ENCODE data around the gene ABHD16B. TPM values are rescaled to one million over a fixed set of nuclear protein-coding genes. Genes with fewer than 3 reads are reported as not detected.
A peak's percentile ranks its signal among the peaks of the same experiment; 100 is the strongest.

The ABHD16B gene
- total and polyA plus RNA-seq, 2 donors (not counting 3 experiments of a cell fraction or from before 2014, with no cell fraction given): not detected

GRCh38 chr20:63895952-63896263 is 34.6 kb downstream of the ABHD16B start:
- ChIA-PET POLR2A (no interaction called here), CTCF (interaction anchor here (0.7 to 1.3 kb wide), 10 partner anchors 14 to 188 kb away, joined by 3 to 6 read pairs (median 3); partner anchors contain the start of genes ARFRP1, PRPF6, SAMD10 and TPD52L2)
- H3K4me1 ChIP-seq (ENCODE audit: control insufficient read depth, extremely low read depth, insufficient read depth, low read length): peaks cover 14% of the 10 kb centered on the region
- H3K36me3 ChIP-seq (ENCODE audit: control insufficient read depth in 2 of 2, extremely low read depth in 1 of 2, insufficient read depth in 2 of 2, low read length in 2 of 2): peaks cover 5 to 15% of the 10 kb centered on the region in 2 experiments
- no peaks in the 10 kb centered on the region for H3K9me3 ChIP-seq (replicated peaks; ENCODE audit: control insufficient read depth, insufficient read depth, low read length)
- TF ChIP-seq FOS (IDR thresholded peaks at IDR 0.05; ENCODE audit: borderline replicate concordance, insufficient read depth, low read length): no peak
- TF ChIP-seq POLR2AphosphoS5 (IDR thresholded peaks at IDR 0.05; ENCODE audit: insufficient read depth, low read depth, low read length): peak; percentile 11
- TF ChIP-seq, protein P1, sequence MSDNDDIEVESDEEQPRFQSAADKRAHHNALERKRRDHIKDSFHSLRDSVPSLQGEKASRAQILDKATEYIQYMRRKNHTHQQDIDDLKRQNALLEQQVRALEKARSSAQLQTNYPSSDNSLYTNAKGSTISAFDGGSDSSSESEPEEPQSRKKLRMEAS (IDR thresholded peaks at IDR 0.05; ENCODE audit: insufficient read depth, insufficient read length): no peak
- dilution Hi-C loops (cut with MboI; ENCODE audit: extremely low pct_ligation_motif_present, low sequenced_read_pairs) (no loop called here), intact Hi-C loops (cut with micrococcal nuclease) (loop anchor here (10.0 kb wide), 1 partner anchor 159 kb away; no protein-coding TSS in a partner anchor)
- H2AFZ ChIP-seq (ENCODE audit: low read depth, low read length): no peak overlapping the region
- peak overlapping the region; percentile 67 to 98 (median 86) for H3K4me3 ChIP-seq (replicated peaks in 1 of 3; ENCODE audit: insufficient read depth in 1 of 3, low read depth in 1 of 3, low read length in 3 of 3)
- H3K4me2 ChIP-seq (ENCODE audit: insufficient read depth, low read length): peak overlapping the region; percentile 96
- BruUV-seq (replicated peaks): no TSS peak
- no peaks in the 10 kb centered on the region for H3K9me1 ChIP-seq (replicated peaks; ENCODE audit: control insufficient read depth, extremely low read depth, insufficient read depth, low read length)
- DNase-seq (ENCODE audit: low read depth, low spot score): no peak
- H3K9ac ChIP-seq (replicated peaks; ENCODE audit: extremely low read depth, insufficient read depth, low read length): peak overlapping the region; percentile 72
- H3K79me2 ChIP-seq (ENCODE audit: control insufficient read depth, insufficient read depth, low read length): peaks cover 56% of the 10 kb centered on the region
- peak; percentile 76 for FAIRE-seq
- H3K27ac ChIP-seq (ENCODE audit: insufficient read depth, low read depth, low read length): peak overlapping the region; percentile 66
- H3K27me3 ChIP-seq (ENCODE audit: control insufficient read depth in 2 of 2, insufficient read depth in 2 of 2, low read length in 2 of 2): no peaks in the 10 kb centered on the region
- H4K20me1 ChIP-seq (replicated peaks; ENCODE audit: control insufficient read depth, extremely low read depth, insufficient read depth, low read length): peaks cover 16% of the 10 kb centered on the region

DNA sequence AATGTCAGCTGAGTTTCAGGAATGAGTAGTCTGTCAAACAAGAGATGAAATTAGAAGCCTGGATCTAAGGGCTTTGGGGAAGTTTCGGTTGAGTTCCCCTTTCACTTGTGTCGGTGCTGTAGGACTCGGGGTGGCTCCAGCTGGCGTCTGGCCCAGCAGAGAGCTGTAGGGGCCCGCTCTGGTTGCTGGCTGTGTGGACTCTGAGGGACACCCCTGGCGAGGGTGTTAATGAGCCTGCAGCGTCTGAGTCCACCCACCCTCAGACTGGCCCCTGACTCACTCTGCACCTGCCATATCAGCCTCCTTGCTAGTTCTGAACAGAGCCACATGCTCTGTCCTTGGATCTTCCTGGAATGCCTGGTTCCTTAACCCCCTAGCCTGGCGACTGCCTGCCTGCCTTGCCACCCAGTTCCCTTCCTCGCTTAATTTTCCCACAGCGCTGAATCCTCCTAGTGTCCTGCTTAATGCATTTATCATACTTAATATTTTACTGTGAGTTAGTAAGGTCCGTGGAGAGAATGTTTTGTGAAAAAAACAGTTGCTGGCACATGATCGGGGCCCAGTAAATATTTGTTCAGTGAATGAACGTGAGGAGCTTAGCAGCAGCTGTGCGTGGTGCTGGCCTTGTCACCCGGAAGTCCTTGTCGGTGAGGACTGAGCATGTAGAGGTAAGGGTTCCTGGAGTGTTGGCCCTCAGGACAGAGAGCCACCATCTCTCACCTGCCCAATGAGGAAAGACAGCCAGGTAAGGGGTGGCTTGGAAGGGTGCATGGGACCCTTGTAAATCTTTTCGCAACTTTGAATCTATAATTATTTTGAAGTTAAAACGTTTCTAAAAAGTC is 35.2 kb downstream of the ABHD16B start:
- Histone ChIP-seq H3K4me2 (ENCODE audit: insufficient read depth, low read length) (peak overlapping the region; percentile 96), H3K9ac (replicated peaks; ENCODE audit: extremely low read depth, insufficient read depth, low read length) (peak overlapping the region; percentile 72), H3K36me3 (ENCODE audit: control insufficient read depth in 2 of 2, extremely low read depth in 1 of 2, insufficient read depth in 2 of 2, low read length in 2 of 2) (peaks cover 4 to 9% of the 10 kb centered on the region in 2 experiments), H3K27me3 (ENCODE audit: control insufficient read depth in 2 of 2, insufficient read depth in 2 of 2, low read length in 2 of 2) (no peaks in the 10 kb centered on the region), H3K79me2 (ENCODE audit: control insufficient read depth, insufficient read depth, low read length) (peaks cover 62% of the 10 kb centered on the region), H3K4me1 (ENCODE audit: control insufficient read depth, extremely low read depth, insufficient read depth, low read length) (peaks cover 14% of the 10 kb centered on the region), H3K9me3 (replicated peaks; ENCODE audit: control insufficient read depth, insufficient read depth, low read length) (no peaks in the 10 kb centered on the region), H2AFZ (ENCODE audit: low read depth, low read length) (no peak overlapping the region), H3K4me3 (replicated peaks in 1 of 3; ENCODE audit: insufficient read depth in 1 of 3, low read depth in 1 of 3, low read length in 3 of 3) (peak overlapping the region; percentile 67 to 98 (median 86)), H3K27ac (ENCODE audit: insufficient read depth, low read depth, low read length) (peak overlapping the region; percentile 66), H3K9me1 (replicated peaks; ENCODE audit: control insufficient read depth, extremely low read depth, insufficient read depth, low read length) (no peaks in the 10 kb centered on the region), H4K20me1 (replicated peaks; ENCODE audit: control insufficient read depth, extremely low read depth, insufficient read depth, low read length) (peaks cover 16% of the 10 kb centered on the region)
- DNase-seq (ENCODE audit: low read depth, low spot score) (peak; percentile 45), FAIRE-seq (no peak)
- CTCF ChIA-PET: interaction anchor here (0.8 to 1.4 kb wide), 10 partner anchors 15 to 189 kb away, joined by 3 to 6 read pairs (median 4); partner anchors contain the start of genes ARFRP1, PRPF6, SAMD10 and TPD52L2
- BruUV-seq (replicated peaks): TSS peak; percentile 42
- POLR2A ChIA-PET: no interaction called here
- dilution Hi-C loops (cut with MboI; ENCODE audit: extremely low pct_ligation_motif_present, low sequenced_read_pairs) (no loop called here), intact Hi-C loops (cut with micrococcal nuclease) (loop anchor here (10.0 kb wide), 1 partner anchor 158 kb away; no protein-coding TSS in a partner anchor)
- peak; percentile 16 for TF ChIP-seq POLR2AphosphoS5 (IDR thresholded peaks at IDR 0.05; ENCODE audit: insufficient read depth, low read depth, low read length)
- TF ChIP-seq POLR2A (IDR thresholded peaks at IDR 0.05; ENCODE audit: low read depth, low read length): no peak

Data from endothelial cell of umbilical vein (primary cell).